Pulmonary artery endothelial cell (primary cell): ENCODE measurements around the gene NCF2. TPM values are rescaled to one million over a fixed set of nuclear protein-coding genes. Genes with fewer than 3 reads are reported as not detected.
"Not testable (repeated sequence)": the region's sequence is repeated elsewhere in the genome, so short reads cannot be mapped to it uniquely, and the experiment has no call there.

ENCODE experiments used
- DNase-seq: peaks from one replicate; pipeline ENCODE4 v3.0.0-alpha.2; 2011; ENCODE audit warnings: low read depth, low spot score
- total RNA-seq: library from RNA; depleted of rRNA; stranded (reverse); fragments of >200 nt; gene quantifications from 2 replicates; pipeline ENCODE4 v1.2.3, GENCODE V29; 2014

NCF2 gene
- total RNA-seq, 1 donor from 2014 or later = 0.07 TPM

DNA sequence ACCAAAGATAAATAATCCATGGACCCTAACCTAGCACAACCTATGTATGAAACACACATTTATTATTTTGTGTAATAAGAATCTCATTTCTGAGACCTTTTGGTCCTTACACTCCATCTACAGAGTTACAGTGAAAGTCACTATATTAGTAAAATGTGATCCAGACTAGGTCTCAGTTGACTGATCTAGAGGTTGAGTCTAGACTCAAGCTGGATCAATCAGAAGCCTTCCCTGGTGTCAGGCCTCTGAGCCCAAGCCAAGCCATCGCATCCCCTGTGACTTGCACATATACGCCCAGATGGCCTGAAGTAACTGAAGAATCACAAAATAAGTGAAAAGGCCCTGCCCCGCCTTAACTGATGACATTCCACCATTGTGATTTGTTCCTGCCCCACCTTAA lies 22.7 kb upstream of the NCF2 start:
- not testable (repeated sequence) for DNase-seq

DNA sequence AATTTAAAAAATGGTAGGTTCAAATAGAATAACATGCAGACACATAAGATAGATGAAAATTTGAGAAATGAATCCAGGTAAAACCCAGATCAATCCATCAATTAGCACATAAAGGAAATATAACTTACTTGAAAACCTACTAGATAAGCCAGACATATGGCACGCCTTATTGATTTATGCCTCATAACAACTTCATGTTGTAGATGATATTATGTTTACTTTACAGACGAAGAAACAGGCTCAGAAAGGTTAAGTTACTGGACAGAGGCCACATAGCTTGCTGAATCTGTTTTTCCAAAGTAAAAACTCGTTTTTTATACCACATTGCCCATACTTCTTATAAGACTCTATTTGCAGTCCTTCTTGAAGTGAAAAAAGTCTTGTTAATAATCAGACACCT lies 22.1 kb upstream of the NCF2 start:
- DNase-seq = no peak

DNA sequence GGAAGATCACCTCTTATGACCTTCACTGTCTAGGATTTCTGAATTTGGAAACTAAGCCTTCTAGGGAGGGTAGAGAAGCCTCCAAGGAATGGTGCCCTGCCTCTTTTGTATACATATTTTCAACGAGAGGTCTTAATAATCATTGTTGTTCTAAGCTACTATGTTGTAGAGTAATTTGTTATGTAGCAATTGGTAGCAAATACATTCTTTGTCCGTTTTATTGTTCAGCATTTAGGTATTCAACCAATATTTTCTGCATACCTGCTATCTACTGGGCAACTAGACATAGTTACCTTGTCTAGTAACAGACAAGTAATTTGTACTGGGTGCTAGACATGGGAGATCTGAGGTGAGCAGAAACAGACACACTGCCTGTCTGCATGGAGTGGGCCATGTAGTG lies 20.8 kb upstream of the NCF2 start:
- no peak for DNase-seq

- no peak for DNase-seq
Measured at GRCh38 chr1:183609759-183610452, 19.6 kb upstream of the NCF2 start.

- DNase-seq = no peak
Measured at GRCh38 chr1:183609313-183609712, 19.1 kb upstream of the NCF2 start.

GRCh38 chr1:183607322-183607980 lies 17.2 kb upstream of the NCF2 start:
- DNase-seq = no peak

- DNase-seq = no peak
Measured at GRCh38 chr1:183605904-183606303, 15.6 kb upstream of the NCF2 start.

DNA sequence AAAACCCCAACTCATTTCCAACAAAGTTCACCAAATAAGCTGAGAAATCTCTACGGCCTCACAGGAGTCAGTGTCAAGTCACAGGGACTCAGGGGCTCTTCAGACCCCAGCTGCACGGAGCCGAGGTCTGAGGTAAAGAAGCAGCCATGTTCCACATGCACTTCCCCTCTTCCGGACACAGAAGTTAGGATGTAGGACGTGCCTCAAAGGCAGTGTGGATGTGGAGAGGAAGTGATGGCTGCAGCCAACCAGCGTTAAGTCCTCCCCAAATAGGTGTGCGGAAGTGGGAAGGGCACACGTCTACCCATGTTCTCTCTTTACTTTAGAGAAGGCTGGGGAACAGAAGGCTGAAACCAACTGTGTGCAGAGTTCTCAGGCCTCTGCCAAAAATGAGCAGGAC lies 14.6 kb upstream of the NCF2 start:
- DNase-seq = no peak

- DNase-seq = no peak
Measured at GRCh38 chr1:183604038-183604808, 14.0 kb upstream of the NCF2 start.

DNA sequence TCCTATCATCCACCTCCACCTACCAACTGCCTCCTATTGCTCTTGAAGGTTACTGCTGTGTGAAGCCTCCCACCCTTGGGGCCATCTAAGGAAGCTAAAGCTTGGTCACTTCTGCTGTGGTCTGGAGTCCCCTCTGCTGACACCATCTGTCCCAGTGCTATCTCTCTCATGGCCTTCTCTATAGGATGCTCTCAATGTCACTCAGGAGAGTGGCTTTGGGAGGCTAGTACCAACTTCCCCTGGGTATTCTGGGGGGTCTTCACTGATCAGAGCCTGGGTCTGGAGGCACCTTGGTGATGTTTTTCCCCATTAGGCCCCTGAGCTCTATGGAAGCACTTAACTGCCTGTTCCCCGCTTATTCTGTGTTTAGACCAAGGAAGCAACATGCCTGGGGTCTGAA lies 12.3 kb upstream of the NCF2 start:
- no peak for DNase-seq

DNA sequence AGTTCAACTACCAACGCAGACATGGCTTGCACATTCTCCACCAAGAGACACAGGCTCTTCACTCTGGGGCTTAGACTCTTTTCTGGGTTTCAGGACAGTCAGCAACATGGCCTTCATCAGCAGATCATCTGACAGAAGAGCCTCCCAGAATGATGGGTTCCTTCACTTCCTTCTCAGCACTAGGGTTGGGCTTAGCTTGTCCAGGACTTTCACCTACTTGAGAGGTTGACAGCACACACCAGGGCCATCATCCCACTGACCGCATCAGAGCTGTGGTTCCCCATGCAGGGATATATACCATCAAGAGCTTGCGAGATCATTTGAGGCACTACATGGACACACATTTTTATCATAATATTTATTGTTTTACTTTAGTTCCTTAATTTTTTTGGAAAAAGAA lies 10.4 kb upstream of the NCF2 start:
- no peak for DNase-seq

DNA sequence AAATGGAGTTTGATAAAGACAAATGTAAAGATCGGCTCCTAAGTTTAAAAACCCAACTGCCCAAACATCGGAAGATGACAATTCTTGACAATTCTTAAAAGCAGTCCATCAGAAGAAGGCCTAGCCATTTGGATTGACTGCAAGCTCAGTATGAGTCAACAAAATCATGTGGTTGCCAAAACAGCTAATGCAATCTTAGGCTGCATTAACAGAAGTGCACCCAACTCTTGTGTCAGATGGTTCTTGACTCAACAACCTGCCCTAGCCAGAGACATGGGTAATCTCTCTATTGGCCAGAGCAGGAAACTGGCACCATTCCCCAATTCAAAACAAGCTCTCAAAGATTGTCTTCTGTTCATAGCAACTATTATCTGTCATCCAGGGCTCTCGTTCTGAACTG lies 9.9 kb upstream of the NCF2 start:
- DNase-seq = no peak

- DNase-seq = no peak
Measured at GRCh38 chr1:183598386-183598785, 8.1 kb upstream of the NCF2 start.

GRCh38 chr1:183597656-183598347 lies 7.5 kb upstream of the NCF2 start:
- DNase-seq = no peak

GRCh38 chr1:183596500-183596899 lies 6.2 kb upstream of the NCF2 start:
- no peak for DNase-seq

GRCh38 chr1:183595537-183595936 lies 5.3 kb upstream of the NCF2 start:
- DNase-seq = no peak

GRCh38 chr1:183593356-183593755 lies 3.1 kb upstream of the NCF2 start:
- no peak for DNase-seq

GRCh38 chr1:183592733-183593132 lies 2.5 kb upstream of the NCF2 start:
- DNase-seq = no peak

DNA sequence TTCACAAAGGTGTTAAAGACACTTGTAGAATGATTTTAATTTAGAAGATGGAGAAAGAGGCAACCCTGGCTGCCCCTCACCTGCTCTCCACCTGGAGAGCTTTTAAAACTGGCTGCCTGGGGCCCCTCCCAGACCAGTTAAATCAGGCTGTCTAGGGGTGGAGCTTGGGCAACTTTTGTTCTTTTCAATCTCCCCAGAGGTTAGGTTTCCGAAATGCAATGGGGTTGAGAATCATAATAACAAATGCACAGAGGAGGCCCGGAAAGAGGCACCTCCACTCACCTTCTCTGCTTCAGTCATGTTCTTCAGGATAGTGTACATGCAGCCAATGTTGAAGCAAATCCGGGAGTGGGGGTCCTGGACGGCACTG lies 400 bp downstream of the NCF2 start:
- DNase-seq = no peak

DNA sequence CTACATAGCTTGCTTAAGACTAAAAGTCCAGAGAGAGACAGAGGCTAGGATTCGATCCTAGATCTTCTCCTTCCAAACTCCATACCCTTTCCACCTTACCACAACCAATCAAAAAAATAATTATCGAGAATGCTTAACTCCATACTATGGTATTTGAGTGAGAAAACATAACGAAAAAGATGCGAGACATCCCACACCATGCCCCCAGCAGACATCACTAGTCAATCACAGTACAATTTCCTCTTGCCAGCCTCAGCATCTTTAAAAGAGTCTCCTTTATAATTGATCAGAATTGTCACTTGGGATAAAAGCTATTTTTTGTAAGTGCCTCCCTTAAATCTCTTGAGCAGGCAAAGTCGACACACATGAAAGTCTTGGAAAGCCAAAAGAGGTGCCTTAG lies 875 bp downstream of the NCF2 start:
- DNase-seq = no peak

- no peak for DNase-seq
Measured at GRCh38 chr1:183588827-183589226, 1.4 kb downstream of the NCF2 start.

DNA sequence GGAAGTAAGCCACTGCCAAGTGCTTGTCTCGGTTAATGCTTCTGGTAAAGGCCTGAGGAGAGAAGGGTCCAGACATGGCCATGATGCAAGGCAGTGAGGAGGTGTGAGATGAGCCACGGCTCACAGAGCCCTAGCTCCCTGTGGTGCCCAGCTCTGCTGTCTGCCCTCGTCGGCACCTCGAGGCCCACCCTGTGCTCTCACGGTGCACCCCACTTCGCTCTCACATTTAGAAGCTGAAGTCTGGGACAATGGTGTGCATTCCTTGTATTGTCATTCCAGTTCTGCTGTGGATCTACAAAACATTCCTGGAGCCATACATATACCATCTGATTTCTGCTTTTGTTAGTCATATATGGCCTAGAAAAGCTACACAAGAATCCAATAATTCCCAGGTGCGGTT lies 3.3 kb downstream of the NCF2 start:
- DNase-seq = no peak
